ENCODE measurements around the gene RRAGA.

- TF ChIP-seq POLR2A (IDR thresholded peaks at IDR 0.05; ENCODE audit: low read depth, low read length) (no peak), POLR2AphosphoS5 (IDR thresholded peaks at IDR 0.05; ENCODE audit: low read depth, low read length) (0 out of 2 replicates have a peak, but pooled peaks have one; percentile 18), POU2F2 (IDR thresholded peaks at IDR 0.05; ENCODE audit: low read depth, low read length) (no peak), TAF1 (IDR thresholded peaks at IDR 0.05; ENCODE audit: low read depth, low read length) (no peak)
Measured at GRCh38 chr9:19050637-19051591, 1.7 kb downstream of the RRAGA start.

All from GM12891 (cell line).